Keratinocyte (primary cell): ENCODE data around the gene CORO2B. TPM values are rescaled to one million over a fixed set of nuclear protein-coding genes. Genes with fewer than 3 reads are reported as not detected.

Experiments
- DNase-seq: peaks from one replicate; pipeline ENCODE4 v3.0.0-alpha.2; 2011; ENCODE audit warnings: low read depth, missing footprints, low spot score
- FAIRE-seq: peaks from 2 replicates; lab custom pipeline; 2011; peaks lifted over from hg19 to GRCh38; lab: Jason Lieb, UNC
- H2AFZ ChIP-seq: 2 replicates; pipeline ENCODE4 v1.6.0; 2012; ENCODE audit warnings: low read length, control low read depth, inconsistent platforms; ENCODE audit not compliant: control insufficient read depth
- H3K27ac ChIP-seq: 2 replicates; pipeline ENCODE4 v1.5.1; 2011; ENCODE audit warnings: low read length; ENCODE audit not compliant: control insufficient read depth, insufficient read depth
- H3K27me3 ChIP-seq: 3 replicates; pipeline ENCODE4 v1.6.0; 2011; ENCODE audit warnings: low read length; ENCODE audit not compliant: control insufficient read depth, insufficient read depth; ENCODE audit errors: extremely low read depth
- H3K36me3 ChIP-seq, 2 experiments: 2 replicates in 1 of 2; 3 replicates in 1 of 2; pipeline ENCODE4 v1.5.1; 2011; ENCODE audit warnings: low read length in 2 of 2, mild to moderate bottlenecking in 1 of 2; ENCODE audit not compliant: control insufficient read depth in 2 of 2, insufficient read depth in 2 of 2; ENCODE audit errors: extremely low read depth in 1 of 2
- H3K4me1 ChIP-seq: 3 replicates; pipeline ENCODE4 v1.5.1; 2011; ENCODE audit warnings: low read length; ENCODE audit not compliant: control insufficient read depth, insufficient read depth; ENCODE audit errors: extremely low read depth
- H3K4me2 ChIP-seq: 3 replicates; pipeline ENCODE4 v1.6.0; 2011; ENCODE audit warnings: low read depth, low read length; ENCODE audit not compliant: control insufficient read depth, insufficient read depth; ENCODE audit errors: extremely low read depth
- H3K4me3 ChIP-seq, 3 experiments: fragments of 200-600 bp in 1 of 3; sonication (generic) in 1 of 3; 2 replicates in 2 of 3; 3 replicates in 1 of 3; pipeline ENCODE4 v1.5.1; 2011 to 2016; ENCODE audit warnings: low read length in 3 of 3, mild to moderate bottlenecking in 3 of 3, control low read depth in 2 of 3, inconsistent platforms in 1 of 3, low read depth in 1 of 3, mixed read lengths in 1 of 3, mixed run types in 1 of 3, moderate library complexity in 1 of 3; ENCODE audit not compliant: control insufficient read depth in 2 of 3, insufficient read depth in 2 of 3; ENCODE audit errors: extremely low read depth in 1 of 3
- H3K79me2 ChIP-seq: 2 replicates; pipeline ENCODE4 v1.6.0; 2012; ENCODE audit warnings: low read length; ENCODE audit not compliant: control insufficient read depth, insufficient read depth
- H3K9ac ChIP-seq: 3 replicates; pipeline ENCODE4 v1.6.0; 2011; ENCODE audit warnings: low read length; ENCODE audit not compliant: control insufficient read depth, insufficient read depth; ENCODE audit errors: extremely low read depth
- H3K9me1 ChIP-seq: 3 replicates; pipeline ENCODE4 v1.6.0; 2011; ENCODE audit warnings: low read length; ENCODE audit not compliant: control insufficient read depth, insufficient read depth; ENCODE audit errors: extremely low read depth
- H3K9me3 ChIP-seq: 2 replicates; pipeline ENCODE4 v1.5.1; 2012; ENCODE audit warnings: low read depth, low read length; ENCODE audit not compliant: control insufficient read depth
- H4K20me1 ChIP-seq: 3 replicates; pipeline ENCODE4 v1.6.0; 2011; ENCODE audit warnings: low read length; ENCODE audit not compliant: control insufficient read depth, insufficient read depth; ENCODE audit errors: extremely low read depth
- EZH2 ChIP-seq: IDR thresholded peaks from one replicate; pipeline ENCODE4 v1.6.1; 2012; ENCODE audit warnings: inconsistent platforms, mild to moderate bottlenecking, low read length, moderate library complexity
- dilution Hi-C: fragments of 300-500 bp; cut with MboI; formaldehyde crosslinking; loops from one replicate; pipeline ENCODE4 v1.7.0; 2020; ENCODE audit warnings: low sequenced_read_pairs; ENCODE audit not compliant: extremely low pct_ligation_motif_present
- polyA plus RNA-seq, 5 experiments: library from polyadenylated mRNA; depleted of rRNA in 3 of 5; stranded (reverse) in 3 of 5; stranded (forward) in 1 of 5; unstranded in 1 of 5; fragments of >200 nt; gene quantifications; 1 replicate in 1 of 5; 2 replicates in 3 of 5; 3 replicates in 1 of 5; pipeline versions ENCODE4 v1.2.1 to v1.2.3, GENCODE V29; 2011 to 2012; ENCODE audit warnings: missing spikeins in 2 of 5, low read depth in 1 of 5, low replicate concordance in 1 of 5
- TF ChIP-seq, protein P1 (sequence below), 3 experiments: IDR thresholded peaks in 1 of 3; conservative IDR thresholded peaks in 1 of 3; optimal IDR thresholded peaks in 1 of 3; 2 replicates in 2 of 3; 3 replicates in 1 of 3; pipeline versions ENCODE3 to v1.5.1; 2011; ENCODE audit warnings: low read length in 3 of 3, mild to moderate bottlenecking in 3 of 3, moderate library complexity in 2 of 3, control low read depth in 1 of 3, inconsistent platforms in 1 of 3; ENCODE audit not compliant: insufficient read depth in 2 of 3; ENCODE audit errors: extremely low read depth in 1 of 3

The CORO2B gene
- polyA plus RNA-seq, 1 donor (not counting 4 experiments of a cell fraction or from before 2014, with no cell fraction given): 0.13 TPM

DNA sequence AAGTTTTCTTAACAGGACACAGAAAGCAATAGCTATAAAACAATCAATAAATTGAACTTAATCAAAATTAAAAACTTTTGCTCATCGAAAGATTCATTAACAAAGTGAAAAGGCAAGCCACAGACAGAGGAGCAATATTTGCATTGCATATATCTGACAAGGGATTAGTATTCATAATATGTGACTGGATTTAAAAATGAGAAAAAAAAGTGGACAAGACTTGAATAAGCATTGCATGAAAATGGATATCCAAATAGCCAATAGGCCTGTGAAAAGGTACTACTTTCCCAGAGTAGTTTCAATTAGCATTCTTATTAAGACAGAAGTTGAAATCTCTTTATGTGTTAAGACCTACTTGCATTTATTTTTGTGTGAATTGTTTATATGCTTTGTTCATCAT, 84.7 kb downstream of the CORO2B start:
- Histone ChIP-seq H3K9ac (no peak overlapping the region), H3K9me1 (no peaks in the 10 kb centered on the region), H3K27me3 (no peaks in the 10 kb centered on the region), H3K27ac (no peak overlapping the region), H3K4me2 (no peak overlapping the region), H3K4me3 (no peak overlapping the region), H3K9me3 (no peaks in the 10 kb centered on the region), H2AFZ (no peak overlapping the region), H4K20me1 (no peaks in the 10 kb centered on the region), H3K79me2 (no peaks in the 10 kb centered on the region), H3K36me3 (no peaks in the 10 kb centered on the region), H3K4me1 (no peaks in the 10 kb centered on the region)
- DNase-seq: no peak
- dilution Hi-C loops: no loop called here
- TF ChIP-seq EZH2: no peak
- TF ChIP-seq, protein P1, sequence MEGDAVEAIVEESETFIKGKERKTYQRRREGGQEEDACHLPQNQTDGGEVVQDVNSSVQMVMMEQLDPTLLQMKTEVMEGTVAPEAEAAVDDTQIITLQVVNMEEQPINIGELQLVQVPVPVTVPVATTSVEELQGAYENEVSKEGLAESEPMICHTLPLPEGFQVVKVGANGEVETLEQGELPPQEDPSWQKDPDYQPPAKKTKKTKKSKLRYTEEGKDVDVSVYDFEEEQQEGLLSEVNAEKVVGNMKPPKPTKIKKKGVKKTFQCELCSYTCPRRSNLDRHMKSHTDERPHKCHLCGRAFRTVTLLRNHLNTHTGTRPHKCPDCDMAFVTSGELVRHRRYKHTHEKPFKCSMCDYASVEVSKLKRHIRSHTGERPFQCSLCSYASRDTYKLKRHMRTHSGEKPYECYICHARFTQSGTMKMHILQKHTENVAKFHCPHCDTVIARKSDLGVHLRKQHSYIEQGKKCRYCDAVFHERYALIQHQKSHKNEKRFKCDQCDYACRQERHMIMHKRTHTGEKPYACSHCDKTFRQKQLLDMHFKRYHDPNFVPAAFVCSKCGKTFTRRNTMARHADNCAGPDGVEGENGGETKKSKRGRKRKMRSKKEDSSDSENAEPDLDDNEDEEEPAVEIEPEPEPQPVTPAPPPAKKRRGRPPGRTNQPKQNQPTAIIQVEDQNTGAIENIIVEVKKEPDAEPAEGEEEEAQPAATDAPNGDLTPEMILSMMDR (optimal IDR thresholded peaks at IDR 0.05 in 1 of 3, IDR thresholded peaks at IDR 0.05 in 1 of 3, conservative IDR thresholded peaks at IDR 0.05 in 1 of 3; ENCODE audit: extremely low read depth in 1 of 3, insufficient read depth in 2 of 3, low read length in 3 of 3): no peak
- FAIRE-seq: no peak

DNA sequence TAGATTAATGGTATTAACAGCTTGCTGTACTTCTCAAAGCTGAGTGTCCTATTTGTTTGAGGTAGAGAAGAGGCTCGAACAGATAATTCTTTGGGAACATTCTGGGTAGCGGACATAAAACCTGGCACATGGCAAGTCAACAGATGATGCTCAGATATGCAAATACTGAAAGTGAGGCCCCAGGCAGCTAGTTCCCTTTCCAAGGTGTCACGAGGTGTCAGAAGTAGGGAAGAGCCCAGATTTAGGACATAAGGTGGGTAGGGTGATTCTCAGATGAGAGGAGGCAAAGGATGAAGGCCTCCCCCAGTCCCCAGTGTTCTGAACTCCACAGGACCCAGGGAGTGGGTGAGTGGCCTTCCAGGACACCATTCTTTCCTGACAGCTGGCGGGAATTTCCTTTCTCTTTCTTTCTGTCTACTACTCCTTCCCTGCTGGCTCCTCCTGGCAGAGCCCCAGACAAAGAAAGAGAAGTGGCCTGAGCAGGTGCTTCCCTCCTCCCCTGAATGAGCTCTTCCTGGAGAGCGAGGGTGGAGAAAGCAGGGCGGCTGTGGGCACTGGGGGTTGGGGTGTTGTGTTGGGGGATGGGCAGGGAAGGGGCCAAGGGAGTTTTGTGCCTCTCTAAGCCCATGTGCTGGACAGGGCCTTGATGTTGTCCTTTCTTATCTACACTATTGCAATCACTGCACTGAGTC, 87.5 kb downstream of the CORO2B start:
- H3K4me2 ChIP-seq: no peak overlapping the region
- TF ChIP-seq EZH2: no peak
- TF ChIP-seq, protein P1 (optimal IDR thresholded peaks at IDR 0.05 in 1 of 3, IDR thresholded peaks at IDR 0.05 in 1 of 3, conservative IDR thresholded peaks at IDR 0.05 in 1 of 3; ENCODE audit: extremely low read depth in 1 of 3, insufficient read depth in 2 of 3, low read length in 3 of 3): no peak
- dilution Hi-C loops: no loop called here
- FAIRE-seq (no peak), DNase-seq (no peak)
- no peaks in the 10 kb centered on the region for H3K9me3 ChIP-seq
- no peaks in the 10 kb centered on the region for H3K27me3 ChIP-seq
- H3K9ac ChIP-seq: no peak overlapping the region
- H3K4me1 ChIP-seq: no peaks in the 10 kb centered on the region
- no peaks in the 10 kb centered on the region for H3K9me1 ChIP-seq
- no peaks in the 10 kb centered on the region for H4K20me1 ChIP-seq
- H3K4me3 ChIP-seq: no peak overlapping the region
- H3K36me3 ChIP-seq: no peaks in the 10 kb centered on the region
- no peak overlapping the region for H2AFZ ChIP-seq
- no peak overlapping the region for H3K27ac ChIP-seq
- H3K79me2 ChIP-seq: no peaks in the 10 kb centered on the region
